ENCODE measurements around the gene OR6V1.
"Not testable (repeated sequence)": the region's sequence is repeated elsewhere in the genome, so short reads cannot be mapped to it uniquely, and the experiment has no call there.

The OR6V1 gene

GRCh38 chr7:143043391-143043790 is 8.8 kb upstream of the OR6V1 start:
- DNase-seq, result no peak

GRCh38 chr7:143046426-143046851 is 5.7 kb upstream of the OR6V1 start:
- DNase-seq, result no peak

DNA sequence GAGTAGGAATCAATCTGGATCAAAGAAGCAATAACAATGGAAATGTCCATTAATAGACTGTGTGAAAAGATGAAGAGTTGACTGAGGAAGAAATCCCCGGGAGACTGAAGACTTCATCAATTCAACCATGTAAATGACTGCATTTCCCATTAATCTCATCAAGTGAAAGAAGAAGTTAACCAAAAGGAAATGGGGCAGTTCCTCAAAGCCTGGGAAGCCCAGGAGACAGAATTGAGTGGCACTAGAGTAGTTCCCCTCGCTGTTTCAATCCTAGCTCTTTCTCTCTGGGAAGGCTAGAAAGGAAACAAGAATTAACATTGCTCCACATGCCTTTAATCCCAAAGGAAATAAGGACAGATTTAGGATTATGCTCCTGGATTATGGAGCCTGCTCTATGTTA is 4.8 kb upstream of the OR6V1 start:
- no peak for DNase-seq

- no peak for DNase-seq
Measured at GRCh38 chr7:143048827-143049226, 3.3 kb upstream of the OR6V1 start.

- no peak for DNase-seq
Measured at GRCh38 chr7:143049362-143049761, 2.8 kb upstream of the OR6V1 start.

- no peak for DNase-seq
Measured at GRCh38 chr7:143050931-143051330, 1.2 kb upstream of the OR6V1 start.

- no peak for DNase-seq
Measured at GRCh38 chr7:143054621-143055020, 2.5 kb downstream of the OR6V1 start.

DNA sequence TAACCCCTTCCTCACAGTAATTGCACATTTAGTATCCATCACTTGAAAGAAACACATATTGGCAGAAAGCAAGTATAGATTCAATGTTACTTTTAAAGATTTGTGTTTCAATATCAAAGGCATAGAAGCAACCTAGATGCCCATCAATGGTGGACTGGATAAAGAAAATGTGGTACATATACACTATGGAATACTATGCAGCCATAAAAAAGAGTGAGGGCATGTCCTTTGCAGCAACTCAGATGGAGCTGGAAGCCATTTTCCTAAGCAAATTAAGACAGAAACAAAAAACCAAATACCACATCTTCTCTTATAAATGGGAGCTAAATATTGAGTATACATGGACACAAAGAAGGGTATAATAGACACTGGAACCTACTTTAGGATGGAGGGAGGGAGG is 3.6 kb downstream of the OR6V1 start:
- DNase-seq, result no peak

DNA sequence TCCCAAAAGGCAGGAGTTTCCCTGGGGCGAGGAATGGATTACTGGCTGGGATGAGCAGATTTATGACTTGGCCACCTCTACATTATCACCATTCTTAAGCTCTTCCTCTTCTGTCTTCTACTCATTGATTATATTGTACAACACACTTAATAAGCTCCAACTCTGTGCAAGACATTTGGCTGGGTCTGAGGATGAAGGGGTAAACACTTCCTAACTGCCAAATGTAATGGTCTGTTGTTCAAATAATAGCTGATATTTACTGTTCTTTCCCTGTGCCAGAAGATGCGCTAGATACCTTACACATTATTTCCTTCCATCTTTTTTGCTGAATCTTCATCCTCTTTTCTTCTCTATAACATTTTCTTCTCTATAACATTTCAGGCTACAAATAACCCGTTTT is 11.6 kb downstream of the OR6V1 start:
- no peak for DNase-seq

GRCh38 chr7:143068446-143068845 is 16.3 kb downstream of the OR6V1 start:
- DNase-seq, result no peak

GRCh38 chr7:143069912-143070500 is 17.9 kb downstream of the OR6V1 start:
- no peak for DNase-seq

DNA sequence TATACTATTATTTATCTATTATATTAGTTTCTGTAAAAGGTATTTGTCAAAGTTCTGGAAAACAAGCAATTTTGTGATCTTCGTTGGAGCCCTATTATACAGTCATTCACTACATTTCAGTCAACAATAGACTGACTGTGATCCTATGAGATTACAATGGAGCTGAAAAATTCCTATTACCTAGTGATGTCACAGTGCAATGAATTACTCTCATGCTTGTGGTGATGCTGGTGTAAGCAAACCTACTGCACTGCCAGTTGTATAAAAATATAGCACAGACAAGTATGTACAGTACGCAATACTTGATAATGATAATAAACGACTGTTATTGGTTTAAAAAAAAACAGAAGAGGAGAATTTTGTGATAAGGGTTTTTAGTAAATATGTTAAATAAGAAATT is 21.4 kb downstream of the OR6V1 start:
- DNase-seq, result no peak

DNA sequence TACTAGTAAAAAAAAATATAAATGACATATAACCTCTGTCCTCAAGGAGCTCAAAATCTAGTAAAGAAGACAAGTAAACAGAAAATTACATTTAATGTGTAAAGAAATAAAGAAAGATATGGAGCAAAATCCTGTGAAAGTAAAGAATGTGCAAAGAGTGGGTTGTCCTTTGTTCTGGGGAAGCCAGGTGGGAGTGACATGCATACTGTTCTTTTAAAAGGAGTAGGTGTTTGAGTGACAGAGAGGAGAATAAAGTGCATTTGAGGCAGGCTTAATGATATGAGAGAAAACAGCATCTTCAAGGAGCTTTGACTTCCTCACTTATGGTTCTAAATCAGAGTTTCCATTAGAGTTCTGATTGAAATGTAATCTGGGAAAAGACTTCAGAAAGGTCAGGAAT is 22.0 kb downstream of the OR6V1 start:
- no peak for DNase-seq

- no peak for DNase-seq
Measured at GRCh38 chr7:143085109-143085508, 33.0 kb downstream of the OR6V1 start.

- DNase-seq, result not testable (repeated sequence)
Measured at GRCh38 chr7:143085610-143086009, 33.5 kb downstream of the OR6V1 start.

- not testable (repeated sequence) for DNase-seq
Measured at GRCh38 chr7:143088549-143089231, 36.5 kb downstream of the OR6V1 start.

DNA sequence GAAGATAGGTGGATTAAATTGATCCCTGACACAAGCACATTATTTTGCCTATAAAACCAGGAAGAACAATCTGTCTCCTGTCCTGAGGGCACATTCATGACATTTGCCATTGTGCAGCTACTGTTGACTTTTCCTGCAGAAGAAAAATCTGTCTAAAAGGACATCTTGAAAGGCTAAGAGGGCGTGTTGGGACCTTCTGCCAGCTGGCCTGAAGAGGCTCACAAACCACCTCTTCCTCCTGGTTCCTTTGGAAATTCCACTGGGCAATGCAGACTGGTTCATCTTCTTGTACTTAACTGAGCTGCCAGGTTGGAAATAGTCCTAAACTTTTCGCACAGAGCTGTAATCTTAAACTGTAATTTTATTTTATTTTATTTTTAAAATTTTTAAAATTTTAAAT is 44.0 kb downstream of the OR6V1 start:
- DNase-seq, result no peak

GRCh38 chr7:143099579-143099978 is 47.4 kb downstream of the OR6V1 start:
- not testable (repeated sequence) for DNase-seq
